ENCODE results near the gene HLA-DRA. TPM values are rescaled to one million over a fixed set of nuclear protein-coding genes. Genes with fewer than 3 reads are reported as not detected.
"Not testable (repeated sequence)": the region's sequence is repeated elsewhere in the genome, so short reads cannot be mapped to it uniquely, and the experiment has no call there.

The HLA-DRA gene
- total and polyA plus RNA-seq, 2 donors (not counting 1 experiment from before 2014, with no cell fraction given): 0.17 to 0.99 TPM

- no peak for DNase-seq (ENCODE audit: low read depth in 2 of 2)
- no peak overlapping the region for H2AFZ ChIP-seq (ENCODE audit: low read length)
- no peak for TF ChIP-seq EZH2 (IDR thresholded peaks at IDR 0.05; ENCODE audit: low read length, missing control alignments)
- TF ChIP-seq CTCF (conservative IDR thresholded peaks at IDR 0.05 in 1 of 2, IDR thresholded peaks at IDR 0.05 in 1 of 2; ENCODE audit: low read depth in 1 of 2, low read length in 2 of 2): no peak
- H3K9me3 ChIP-seq (ENCODE audit: control insufficient read depth, insufficient read depth, low read depth, low read length): no peaks in the 10 kb centered on the region
- no peaks in the 10 kb centered on the region for H4K20me1 ChIP-seq (ENCODE audit: control insufficient read depth, extremely low read depth, insufficient read depth, low read length)
- H3K27me3 ChIP-seq (ENCODE audit: control insufficient read depth, insufficient read depth, low read length): no peaks in the 10 kb centered on the region
- H3K9ac ChIP-seq (ENCODE audit: insufficient read depth, low read length): no peak overlapping the region
- H3K27ac ChIP-seq (ENCODE audit: insufficient read depth, low read length): no peak overlapping the region
- H3K4me3 ChIP-seq (replicated peaks in 1 of 4; ENCODE audit: control extremely low read depth in 1 of 4, insufficient read depth in 1 of 4, low read depth in 3 of 4, low read length in 4 of 4): no peak overlapping the region
- H3K36me3 ChIP-seq (ENCODE audit: control insufficient read depth, insufficient read depth, low read length): no peaks in the 10 kb centered on the region
- no peaks in the 10 kb centered on the region for H3K79me2 ChIP-seq (ENCODE audit: control insufficient read depth, insufficient read depth, low read length)
- no peak overlapping the region for H3K4me2 ChIP-seq (ENCODE audit: extremely low read depth, insufficient read depth, low read length)
- H3K4me1 ChIP-seq (ENCODE audit: control insufficient read depth, extremely low read depth, insufficient read depth, low read length): no peaks in the 10 kb centered on the region
Measured at GRCh38 chr6:32472781-32473375, 33.2 kb downstream of the HLA-DRA start.

GRCh38 chr6:32473376-32474348 is 34.0 kb downstream of the HLA-DRA start:
- H3K4me1 ChIP-seq (ENCODE audit: control insufficient read depth, extremely low read depth, insufficient read depth, low read length); H3K4me2 ChIP-seq (ENCODE audit: extremely low read depth, insufficient read depth, low read length); H2AFZ ChIP-seq (ENCODE audit: low read length); H3K9me3 ChIP-seq (ENCODE audit: control insufficient read depth, insufficient read depth, low read depth, low read length); H4K20me1 ChIP-seq (ENCODE audit: control insufficient read depth, extremely low read depth, insufficient read depth, low read length); DNase-seq (ENCODE audit: low read depth in 2 of 2); H3K4me3 ChIP-seq (replicated peaks in 1 of 4; ENCODE audit: control extremely low read depth in 1 of 4, insufficient read depth in 1 of 4, low read depth in 3 of 4, low read length in 4 of 4); H3K79me2 ChIP-seq (ENCODE audit: control insufficient read depth, insufficient read depth, low read length); H3K9ac ChIP-seq (ENCODE audit: insufficient read depth, low read length); H3K27ac ChIP-seq (ENCODE audit: insufficient read depth, low read length); H3K27me3 ChIP-seq (ENCODE audit: control insufficient read depth, insufficient read depth, low read length); H3K36me3 ChIP-seq (ENCODE audit: control insufficient read depth, insufficient read depth, low read length): not testable (repeated sequence)

- H2AFZ ChIP-seq (ENCODE audit: low read length): no peak overlapping the region
- TF ChIP-seq CTCF (conservative IDR thresholded peaks at IDR 0.05 in 1 of 2, IDR thresholded peaks at IDR 0.05 in 1 of 2; ENCODE audit: low read depth in 1 of 2, low read length in 2 of 2) (no peak), EZH2 (IDR thresholded peaks at IDR 0.05; ENCODE audit: low read length, missing control alignments) (no peak)
- H3K79me2 ChIP-seq (ENCODE audit: control insufficient read depth, insufficient read depth, low read length): no peaks in the 10 kb centered on the region
- H3K27me3 ChIP-seq (ENCODE audit: control insufficient read depth, insufficient read depth, low read length): no peaks in the 10 kb centered on the region
- no peak overlapping the region for H3K4me3 ChIP-seq (replicated peaks in 1 of 4; ENCODE audit: control extremely low read depth in 1 of 4, insufficient read depth in 1 of 4, low read depth in 3 of 4, low read length in 4 of 4)
- H3K9ac ChIP-seq (ENCODE audit: insufficient read depth, low read length): no peak overlapping the region
- no peaks in the 10 kb centered on the region for H3K9me3 ChIP-seq (ENCODE audit: control insufficient read depth, insufficient read depth, low read depth, low read length)
- H3K4me2 ChIP-seq (ENCODE audit: extremely low read depth, insufficient read depth, low read length): no peak overlapping the region
- H3K4me1 ChIP-seq (ENCODE audit: control insufficient read depth, extremely low read depth, insufficient read depth, low read length): no peaks in the 10 kb centered on the region
- no peaks in the 10 kb centered on the region for H3K36me3 ChIP-seq (ENCODE audit: control insufficient read depth, insufficient read depth, low read length)
- H4K20me1 ChIP-seq (ENCODE audit: control insufficient read depth, extremely low read depth, insufficient read depth, low read length): no peaks in the 10 kb centered on the region
- DNase-seq (ENCODE audit: low read depth in 2 of 2): no peak
- no peak overlapping the region for H3K27ac ChIP-seq (ENCODE audit: insufficient read depth, low read length)
Measured at GRCh38 chr6:32475392-32476206, 35.9 kb downstream of the HLA-DRA start.
